GM21825 (cell line): ENCODE measurements around the gene AKAP13.
"Not testable (repeated sequence)": the region's sequence is repeated elsewhere in the genome, so short reads cannot be mapped to it uniquely, and the experiment has no call there.

Experiments
- ATAC-seq: cut with Tn5 transposase; IDR thresholded peaks from one replicate; pipeline ENCODE4 v1.9.1; 2021; ENCODE audit warnings: mild to moderate bottlenecking, moderate library complexity; ENCODE audit not compliant: unreplicated experiment

AKAP13 gene

GRCh38 chr15:85795337-85796305 is 415.2 kb downstream of the AKAP13 start:
- no peak for ATAC-seq

GRCh38 chr15:85796371-85796770 is 416.0 kb downstream of the AKAP13 start:
- not testable (repeated sequence) for ATAC-seq
